Calu3 (cell line): Measurements from ENCODE around the gene CAV1. TPM values are rescaled to one million over a fixed set of nuclear protein-coding genes. Genes with fewer than 3 reads are reported as not detected.

ENCODE experiments used
- BruUV-seq: library from RNA; stranded (reverse); fragments of 400-500 nt; replicated peaks from 2 replicates; lab custom pipeline; 2021; lab: Mats Ljungman, UMichigan
- CTCF ChIA-PET: fragments of 300-600 bp; sonication (Branson Sonifier 250); formaldehyde crosslinking; loops from one replicate; lab custom pipeline; 2022; ENCODE audit warnings: antibody characterized with exemption; lab: Charles Lee
- DNase-seq: peaks from one replicate; pipeline ENCODE4 v3.0.0; 2022
- H3K27ac Mint-ChIP-seq: one replicate; pipeline ENCODE4 v1.8.0; 2022; ENCODE audit warnings: mixed read lengths; ENCODE audit not compliant: unreplicated experiment
- H3K27me3 Mint-ChIP-seq: one replicate; pipeline ENCODE4 v1.8.0; 2022; ENCODE audit warnings: mixed read lengths; ENCODE audit not compliant: unreplicated experiment
- H3K36me3 Mint-ChIP-seq: one replicate; pipeline ENCODE4 v1.8.0; 2022; ENCODE audit warnings: mild to moderate bottlenecking, moderate library complexity, mixed read lengths; ENCODE audit not compliant: insufficient read depth, unreplicated experiment
- H3K4me1 Mint-ChIP-seq: one replicate; pipeline ENCODE4 v1.8.0; 2022; ENCODE audit warnings: mild to moderate bottlenecking, low read depth, mixed read lengths; ENCODE audit not compliant: unreplicated experiment
- H3K4me3 Mint-ChIP-seq: one replicate; pipeline ENCODE4 v1.8.0; 2022; ENCODE audit warnings: mild to moderate bottlenecking, low read depth, moderate library complexity, mixed read lengths; ENCODE audit not compliant: unreplicated experiment
- H3K9me3 Mint-ChIP-seq: one replicate; pipeline ENCODE4 v1.8.0; 2022; ENCODE audit warnings: low read depth, mixed read lengths; ENCODE audit not compliant: unreplicated experiment
- intact Hi-C: fragments of 100-400 bp; cut with micrococcal nuclease; formaldehyde crosslinking; loops from one replicate; pipeline ENCODE4 v1.10.0; 2022; ENCODE audit not compliant: unreplicated experiment
- total RNA-seq: library from RNA; stranded (reverse); gene quantifications from 2 replicates; pipeline ENCODE4 v1.2.3, GENCODE V29; 2022
- TF ChIP-seq, protein P1 (sequence below): fragments of 200-600 bp; IDR thresholded peaks from one replicate; pipeline ENCODE4 v1.8.0; 2022; ENCODE audit warnings: antibody characterized with exemption; ENCODE audit not compliant: unreplicated experiment

Gene CAV1
- total RNA-seq, 1 experiment from 2014 or later = 15.9 TPM

DNA sequence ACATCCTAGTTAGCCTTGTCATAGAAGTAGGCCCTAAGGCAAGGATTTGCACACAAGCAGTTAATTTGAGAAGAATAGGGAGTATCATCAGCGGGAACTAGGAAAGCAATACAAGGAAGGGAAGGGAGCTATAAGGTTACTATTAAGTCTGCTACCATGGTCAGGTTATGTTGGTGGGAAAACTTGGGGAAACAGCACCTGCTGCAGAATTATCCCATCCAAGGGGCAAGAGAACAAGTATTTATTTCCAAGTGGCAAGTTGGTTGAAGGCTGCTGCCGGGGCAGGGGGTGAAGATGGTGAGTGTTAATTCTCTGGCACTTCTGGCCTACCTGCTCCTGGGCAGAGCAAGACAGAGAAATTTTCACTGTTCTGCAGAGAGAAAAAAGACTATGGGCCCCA lies 55.0 kb downstream of the CAV1 start:
- BruUV-seq = no TSS peak
- CTCF ChIA-PET = no interaction called here

DNA sequence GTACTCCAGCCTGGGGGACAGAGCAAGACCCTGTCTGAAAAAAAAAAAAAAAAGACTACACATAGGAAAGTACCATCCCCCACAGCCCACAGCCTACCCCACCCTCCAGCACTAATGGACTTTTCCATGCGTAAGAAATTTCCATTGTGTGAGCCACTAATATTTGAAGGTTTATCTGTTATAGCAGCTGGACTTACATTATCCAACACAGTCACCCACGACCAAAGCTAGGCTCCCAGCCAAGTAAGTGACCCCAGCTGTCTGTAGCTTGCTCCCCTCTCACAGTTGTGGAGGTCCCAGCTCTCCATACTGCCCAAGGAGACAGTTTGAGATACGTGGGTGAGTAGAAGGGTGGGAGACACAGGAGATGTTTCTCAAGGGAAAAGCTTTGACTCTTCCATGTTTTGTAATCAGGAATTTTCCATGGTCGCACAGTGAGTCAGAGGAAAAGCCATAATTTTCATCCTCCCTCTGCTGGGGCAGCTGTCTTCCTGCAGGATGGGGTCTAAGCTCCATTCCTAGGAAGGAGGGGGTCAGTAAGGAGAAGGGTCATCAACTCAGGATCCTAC lies 57.4 kb downstream of the CAV1 start:
- no peaks in the 10 kb centered on the region for H3K9me3 Mint-ChIP-seq
- no peak overlapping the region for H3K4me3 Mint-ChIP-seq
- no peak overlapping the region for H3K27ac Mint-ChIP-seq
- no peaks in the 10 kb centered on the region for H3K36me3 Mint-ChIP-seq
- no peaks in the 10 kb centered on the region for H3K27me3 Mint-ChIP-seq
- peaks cover 21% of the 10 kb centered on the region for H3K4me1 Mint-ChIP-seq
- no TSS peak for BruUV-seq
- TF ChIP-seq, protein P1, sequence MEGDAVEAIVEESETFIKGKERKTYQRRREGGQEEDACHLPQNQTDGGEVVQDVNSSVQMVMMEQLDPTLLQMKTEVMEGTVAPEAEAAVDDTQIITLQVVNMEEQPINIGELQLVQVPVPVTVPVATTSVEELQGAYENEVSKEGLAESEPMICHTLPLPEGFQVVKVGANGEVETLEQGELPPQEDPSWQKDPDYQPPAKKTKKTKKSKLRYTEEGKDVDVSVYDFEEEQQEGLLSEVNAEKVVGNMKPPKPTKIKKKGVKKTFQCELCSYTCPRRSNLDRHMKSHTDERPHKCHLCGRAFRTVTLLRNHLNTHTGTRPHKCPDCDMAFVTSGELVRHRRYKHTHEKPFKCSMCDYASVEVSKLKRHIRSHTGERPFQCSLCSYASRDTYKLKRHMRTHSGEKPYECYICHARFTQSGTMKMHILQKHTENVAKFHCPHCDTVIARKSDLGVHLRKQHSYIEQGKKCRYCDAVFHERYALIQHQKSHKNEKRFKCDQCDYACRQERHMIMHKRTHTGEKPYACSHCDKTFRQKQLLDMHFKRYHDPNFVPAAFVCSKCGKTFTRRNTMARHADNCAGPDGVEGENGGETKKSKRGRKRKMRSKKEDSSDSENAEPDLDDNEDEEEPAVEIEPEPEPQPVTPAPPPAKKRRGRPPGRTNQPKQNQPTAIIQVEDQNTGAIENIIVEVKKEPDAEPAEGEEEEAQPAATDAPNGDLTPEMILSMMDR = no peak
- CTCF ChIA-PET = no interaction called here
- no peak for DNase-seq
- intact Hi-C loops = no loop called here

More for the DNA sequence above, 55.0 kb downstream of the CAV1 start:
- intact Hi-C loops = no loop called here
- Mint-ChIP-seq H3K9me3 (no peaks in the 10 kb centered on the region), H3K27me3 (no peaks in the 10 kb centered on the region), H3K36me3 (no peaks in the 10 kb centered on the region), H3K4me1 (peaks cover 34% of the 10 kb centered on the region), H3K4me3 (no peak overlapping the region), H3K27ac (peak overlapping the region; percentile 22)
- TF ChIP-seq, protein P1 = no peak
- DNase-seq = no peak

DNA sequence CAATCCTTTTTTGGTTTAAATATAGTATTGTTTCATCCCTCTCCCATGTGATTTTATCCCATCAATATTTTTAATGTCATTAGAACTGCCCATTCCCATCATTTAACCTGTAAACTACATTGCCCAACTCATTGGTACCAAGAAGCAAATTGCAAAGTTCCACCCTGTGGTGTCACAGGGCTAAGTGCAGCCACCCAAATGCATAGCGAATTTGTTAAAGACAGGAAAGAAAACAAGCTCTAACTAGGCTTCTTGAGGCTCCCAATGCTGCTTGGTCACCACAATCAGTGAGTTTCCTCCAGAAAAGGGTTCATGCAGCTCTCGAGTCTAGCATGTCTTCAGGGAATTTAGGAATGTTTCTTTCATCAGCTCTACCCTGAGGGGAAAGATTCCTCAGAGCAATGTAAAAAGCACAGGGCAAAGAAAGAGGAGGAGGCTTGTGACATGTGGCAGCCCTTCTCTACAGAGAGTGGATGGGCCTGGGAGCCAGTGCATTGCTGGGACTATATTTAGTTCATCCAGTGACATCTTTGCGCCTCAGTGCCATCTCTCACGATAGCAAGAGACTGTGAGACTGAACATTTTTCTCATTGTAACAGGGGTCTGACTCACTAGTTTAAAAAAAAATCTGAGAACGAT lies 58.1 kb downstream of the CAV1 start:
- DNase-seq = no peak
- H3K27me3 Mint-ChIP-seq = no peaks in the 10 kb centered on the region
- CTCF ChIA-PET = no interaction called here
- intact Hi-C loops = no loop called here
- BruUV-seq = no TSS peak
- TF ChIP-seq, protein P1 = no peak
- H3K27ac Mint-ChIP-seq = no peak overlapping the region
- H3K9me3 Mint-ChIP-seq = no peaks in the 10 kb centered on the region
- H3K4me3 Mint-ChIP-seq = no peak overlapping the region
- peaks cover 17% of the 10 kb centered on the region for H3K4me1 Mint-ChIP-seq
- no peaks in the 10 kb centered on the region for H3K36me3 Mint-ChIP-seq

DNA sequence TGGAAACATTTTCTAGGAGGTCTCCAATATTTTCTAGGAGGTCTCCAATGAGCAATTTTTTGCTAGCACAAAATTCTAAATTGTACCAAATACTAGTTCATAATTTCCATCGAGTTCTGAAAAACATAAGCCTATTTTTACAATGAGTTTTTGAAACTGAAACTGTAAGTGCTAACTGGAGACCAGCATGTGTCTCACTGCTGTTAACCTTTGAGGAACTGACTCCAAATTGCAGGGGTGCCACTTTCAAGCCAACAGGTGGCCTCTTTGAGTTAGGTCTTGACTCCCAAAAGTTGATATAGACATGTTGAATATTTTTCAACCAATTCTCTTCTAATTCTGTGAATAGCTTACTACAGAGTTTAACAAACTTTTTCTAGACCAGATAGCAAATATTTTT lies 58.8 kb downstream of the CAV1 start:
- H3K4me1 Mint-ChIP-seq = peaks cover 25% of the 10 kb centered on the region
- intact Hi-C loops = no loop called here
- DNase-seq = no peak
- no peak overlapping the region for H3K27ac Mint-ChIP-seq
- CTCF ChIA-PET = no interaction called here
- H3K9me3 Mint-ChIP-seq = no peaks in the 10 kb centered on the region
- TF ChIP-seq, protein P1 = no peak
- no peaks in the 10 kb centered on the region for H3K27me3 Mint-ChIP-seq
- H3K36me3 Mint-ChIP-seq = no peaks in the 10 kb centered on the region
- H3K4me3 Mint-ChIP-seq = no peak overlapping the region
- BruUV-seq = no TSS peak
